ENCODE results near the gene EN2.

DNA sequence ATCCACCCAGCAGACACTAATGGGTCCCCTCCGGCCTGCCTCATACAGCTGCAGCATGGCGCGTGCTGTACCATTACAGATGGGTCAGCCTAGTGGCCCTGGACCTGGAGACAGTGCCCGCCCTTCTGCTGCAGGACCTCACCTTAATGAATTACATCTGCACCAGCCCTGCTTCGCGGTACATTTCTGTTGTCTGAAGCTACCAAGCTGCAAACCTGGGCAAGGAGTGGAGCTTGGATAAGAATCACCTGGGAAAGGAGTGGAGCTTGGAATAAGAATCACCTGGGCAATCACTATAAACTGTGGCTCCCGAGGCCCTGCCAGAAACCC is 33.0 kb upstream of the EN2 start:
- TF ChIP-seq, protein P1, sequence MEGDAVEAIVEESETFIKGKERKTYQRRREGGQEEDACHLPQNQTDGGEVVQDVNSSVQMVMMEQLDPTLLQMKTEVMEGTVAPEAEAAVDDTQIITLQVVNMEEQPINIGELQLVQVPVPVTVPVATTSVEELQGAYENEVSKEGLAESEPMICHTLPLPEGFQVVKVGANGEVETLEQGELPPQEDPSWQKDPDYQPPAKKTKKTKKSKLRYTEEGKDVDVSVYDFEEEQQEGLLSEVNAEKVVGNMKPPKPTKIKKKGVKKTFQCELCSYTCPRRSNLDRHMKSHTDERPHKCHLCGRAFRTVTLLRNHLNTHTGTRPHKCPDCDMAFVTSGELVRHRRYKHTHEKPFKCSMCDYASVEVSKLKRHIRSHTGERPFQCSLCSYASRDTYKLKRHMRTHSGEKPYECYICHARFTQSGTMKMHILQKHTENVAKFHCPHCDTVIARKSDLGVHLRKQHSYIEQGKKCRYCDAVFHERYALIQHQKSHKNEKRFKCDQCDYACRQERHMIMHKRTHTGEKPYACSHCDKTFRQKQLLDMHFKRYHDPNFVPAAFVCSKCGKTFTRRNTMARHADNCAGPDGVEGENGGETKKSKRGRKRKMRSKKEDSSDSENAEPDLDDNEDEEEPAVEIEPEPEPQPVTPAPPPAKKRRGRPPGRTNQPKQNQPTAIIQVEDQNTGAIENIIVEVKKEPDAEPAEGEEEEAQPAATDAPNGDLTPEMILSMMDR (IDR thresholded peaks at IDR 0.05): no peak
- TF ChIP-seq POLR2A (IDR thresholded peaks at IDR 0.05) (no peak), EP300 (IDR thresholded peaks at IDR 0.05) (no peak)

Data from gastroesophageal sphincter (tissue), 3 donors.